Stimulated activated naive CD4-positive, alpha-beta T cell treated with Interleukin-2 at 50 U/mL for 16 hours (primary cell): Measurements from ENCODE around the gene GRWD1.
A peak's percentile ranks its signal among the peaks of the same experiment; 100 is the strongest.

Experiments
- DNase-seq: peaks from one replicate; lab custom pipeline; 2025; lab: John Stamatoyannopoulos, UW

Gene GRWD1

GRCh38 chr19:48456864-48457263 lies 11.1 kb downstream of the GRWD1 start:
- DNase-seq: no peak

GRCh38 chr19:48458016-48458415 lies 12.2 kb downstream of the GRWD1 start:
- no peak for DNase-seq

GRCh38 chr19:48461651-48461981 lies 15.8 kb downstream of the GRWD1 start:
- DNase-seq: no peak

- no peak for DNase-seq
Measured at GRCh38 chr19:48461982-48462655, 16.3 kb downstream of the GRWD1 start.

GRCh38 chr19:48465215-48465614 lies 19.4 kb downstream of the GRWD1 start:
- DNase-seq: no peak

- DNase-seq: no peak
Measured at GRCh38 chr19:48466561-48467325, 21.0 kb downstream of the GRWD1 start.

GRCh38 chr19:48468772-48469288 lies 23.0 kb downstream of the GRWD1 start:
- peak; percentile 99 for DNase-seq

GRCh38 chr19:48469289-48469881 lies 23.6 kb downstream of the GRWD1 start, which contains the start of gene CYTH2:
Gene CYTH2, plus strand, starts transcription at chr19:48469369. Its CDS starts 139 bp downstream, at chr19:48469508.
- peak; percentile 65 for DNase-seq

GRCh38 chr19:48469934-48470680 lies 24.3 kb downstream of the GRWD1 start:
- DNase-seq: no peak

GRCh38 chr19:48470856-48471255 lies 25.1 kb downstream of the GRWD1 start:
- DNase-seq: no peak

GRCh38 chr19:48471836-48472235 lies 26.1 kb downstream of the GRWD1 start:
- no peak for DNase-seq

GRCh38 chr19:48473161-48473966 lies 27.6 kb downstream of the GRWD1 start:
- DNase-seq: no peak

- no peak for DNase-seq
Measured at GRCh38 chr19:48474084-48474592, 28.4 kb downstream of the GRWD1 start.

- no peak for DNase-seq
Measured at GRCh38 chr19:48475369-48476068, 29.7 kb downstream of the GRWD1 start.

- DNase-seq: no peak
Measured at GRCh38 chr19:48476176-48476575, 30.4 kb downstream of the GRWD1 start.

- no peak for DNase-seq
Measured at GRCh38 chr19:48477067-48477685, 31.4 kb downstream of the GRWD1 start.

GRCh38 chr19:48477698-48478338 lies 32.0 kb downstream of the GRWD1 start:
- no peak for DNase-seq

- no peak for DNase-seq
Measured at GRCh38 chr19:48478339-48479256, 32.8 kb downstream of the GRWD1 start.
